CD4-positive, alpha-beta T cell treated with Interleukin-12 subunit alpha and Interleukin-12 subunit beta, for 1 hour (primary cell): Measurements from ENCODE around the gene DMGDH.
"Not testable (repeated sequence)": the region's sequence is repeated elsewhere in the genome, so short reads cannot be mapped to it uniquely, and the experiment has no call there.

Source experiments
- DNase-seq: peaks from one replicate; pipeline ENCODE4 v3.0.0-alpha.2; 2020

Gene DMGDH

DNA sequence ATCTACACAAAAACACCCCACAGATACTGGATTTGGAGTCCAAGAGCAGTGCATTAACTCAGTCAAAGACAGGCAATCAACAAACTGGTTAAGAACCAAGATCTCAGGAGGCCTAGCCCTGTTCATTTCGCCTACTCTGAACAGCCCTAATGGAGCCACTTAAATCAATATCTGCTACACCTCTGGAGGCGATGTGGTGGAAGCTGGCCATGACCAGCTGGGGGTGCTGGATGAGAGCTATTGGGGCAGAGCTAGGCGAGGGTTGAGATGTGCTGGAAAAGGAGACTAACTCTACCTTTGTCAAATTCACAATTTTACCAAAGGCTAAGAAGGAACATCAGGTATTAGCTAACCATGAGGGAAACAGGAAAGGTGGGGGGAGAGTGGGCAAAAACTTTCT, 61.1 kb downstream of the DMGDH start:
- DNase-seq = no peak

DNA sequence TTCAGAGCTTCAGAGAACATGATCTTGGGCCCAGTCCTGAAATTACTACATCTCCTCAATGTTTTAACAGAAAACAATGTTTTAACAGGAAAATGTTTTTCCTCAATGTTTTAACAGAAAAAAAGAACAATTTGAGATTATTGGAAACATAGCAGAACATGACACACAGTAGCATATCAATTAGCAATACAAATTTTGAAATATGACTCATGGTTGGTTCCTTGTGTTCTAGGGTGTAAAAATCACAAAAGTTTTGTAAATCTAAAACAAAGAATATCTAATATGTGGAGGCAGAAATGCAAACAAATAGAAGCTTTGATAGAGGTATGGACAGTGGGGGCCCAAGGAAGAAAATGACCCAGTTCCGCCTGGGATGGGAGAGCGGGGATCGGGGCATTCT, 61.6 kb downstream of the DMGDH start:
- no peak for DNase-seq

DNA sequence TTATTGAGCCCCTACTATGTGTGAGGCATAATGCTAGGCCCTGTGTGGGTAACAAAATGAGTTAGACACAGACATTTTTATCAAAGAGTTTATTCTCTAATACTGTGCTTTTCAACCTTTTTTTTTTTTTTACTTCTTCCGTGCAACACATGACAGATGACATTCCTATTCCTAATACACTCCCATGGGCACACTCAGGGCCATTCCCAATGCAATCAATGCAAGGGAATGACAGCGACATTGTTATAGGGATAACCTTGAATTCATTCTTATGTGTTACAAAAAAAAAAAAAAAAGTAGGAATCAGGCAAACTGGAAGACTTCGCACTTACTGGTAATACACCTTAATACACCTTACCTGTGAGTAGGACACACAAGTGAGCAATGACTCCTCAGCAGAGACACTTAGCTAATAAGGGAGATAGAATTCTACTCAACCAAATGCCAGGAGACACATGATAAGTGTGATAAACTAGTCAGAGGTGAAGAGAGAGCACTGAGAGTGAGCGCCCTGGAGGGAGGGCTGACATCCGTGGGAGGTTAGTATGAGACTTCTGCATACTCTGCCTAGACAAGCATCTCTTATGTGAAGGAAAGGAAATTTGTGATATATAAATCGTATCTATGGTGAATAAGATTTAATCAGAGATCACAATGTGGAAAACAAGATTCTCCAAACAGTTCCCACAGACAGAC, 63.4 kb downstream of the DMGDH start:
- DNase-seq = no peak

DNA sequence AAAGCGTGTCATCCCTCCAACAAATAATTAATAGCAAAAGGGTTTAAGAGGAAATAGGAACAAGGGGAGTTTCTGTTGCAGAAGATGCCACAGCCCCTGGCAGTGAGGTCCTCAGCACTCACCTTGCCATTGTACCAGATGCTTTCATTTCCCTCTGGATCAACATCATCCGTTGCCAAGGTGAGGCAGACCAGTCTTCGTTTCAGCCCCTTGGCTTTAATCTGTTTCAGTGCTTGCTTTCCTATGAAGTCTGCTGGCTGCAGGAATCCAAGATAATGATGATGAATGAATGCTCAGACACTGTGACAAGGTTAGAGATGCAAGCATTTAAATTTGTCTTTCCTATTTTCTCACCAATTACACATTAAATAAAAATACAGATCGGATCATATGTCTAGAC, 64.3 kb downstream of the DMGDH start:
- DNase-seq = no peak

DNA sequence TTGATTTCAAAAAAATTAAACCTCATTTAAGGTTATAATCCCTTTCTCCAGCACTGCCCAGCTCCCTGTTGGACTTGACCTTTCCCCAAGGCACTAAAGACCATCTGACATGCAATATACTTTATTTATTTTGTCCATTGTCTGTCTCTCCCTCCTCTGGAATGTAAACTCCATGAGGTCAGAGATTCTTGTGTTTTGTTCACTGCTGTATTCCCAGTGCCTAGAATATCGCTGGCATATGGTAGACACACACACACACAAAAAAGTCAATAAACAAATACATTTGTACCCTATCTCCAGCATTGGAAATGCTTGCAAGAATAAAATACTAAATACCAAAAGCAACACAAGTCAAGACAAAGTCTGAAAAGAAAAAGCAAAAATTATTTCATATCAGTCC, 67.1 kb downstream of the DMGDH start:
- no peak for DNase-seq

DNA sequence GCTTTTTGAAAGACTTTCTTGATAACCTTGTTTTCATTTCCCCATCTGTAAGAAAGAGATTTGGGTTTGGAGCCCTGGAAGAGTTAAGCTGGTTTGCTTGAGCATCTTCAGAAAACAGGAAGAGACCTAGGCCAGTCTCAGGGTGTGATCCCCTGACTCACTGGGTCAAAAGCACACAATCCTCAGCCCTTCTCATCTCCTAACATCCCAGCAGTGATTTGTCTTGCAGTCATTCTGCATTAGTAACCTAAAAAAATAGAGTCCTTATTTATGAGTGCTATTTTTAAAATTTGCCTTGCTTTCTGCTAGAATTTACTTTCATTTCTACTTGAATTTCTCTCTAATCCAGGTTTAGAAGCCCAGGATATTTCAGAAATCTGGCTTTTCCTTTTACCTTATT, 68.0 kb downstream of the DMGDH start:
- DNase-seq = no peak

DNA sequence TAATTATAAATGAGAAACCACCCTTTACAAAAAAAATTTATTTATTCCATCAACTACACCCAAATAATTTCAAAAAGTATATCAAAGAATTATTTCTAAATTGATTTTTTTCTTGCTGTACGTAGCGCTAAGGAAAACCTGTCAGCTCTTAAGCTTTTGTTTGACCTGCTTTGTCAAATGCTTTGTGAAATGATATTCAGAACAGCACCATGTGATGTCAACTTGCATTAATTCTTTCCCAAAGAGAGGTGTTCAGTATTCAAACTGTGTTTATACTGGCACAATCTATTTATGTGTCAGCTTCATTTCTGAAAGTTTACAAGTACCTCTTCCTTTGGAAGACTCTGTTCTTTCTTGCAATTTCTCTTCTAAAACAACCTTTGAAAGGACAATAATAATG, 72.4 kb downstream of the DMGDH start:
- DNase-seq = no peak

DNA sequence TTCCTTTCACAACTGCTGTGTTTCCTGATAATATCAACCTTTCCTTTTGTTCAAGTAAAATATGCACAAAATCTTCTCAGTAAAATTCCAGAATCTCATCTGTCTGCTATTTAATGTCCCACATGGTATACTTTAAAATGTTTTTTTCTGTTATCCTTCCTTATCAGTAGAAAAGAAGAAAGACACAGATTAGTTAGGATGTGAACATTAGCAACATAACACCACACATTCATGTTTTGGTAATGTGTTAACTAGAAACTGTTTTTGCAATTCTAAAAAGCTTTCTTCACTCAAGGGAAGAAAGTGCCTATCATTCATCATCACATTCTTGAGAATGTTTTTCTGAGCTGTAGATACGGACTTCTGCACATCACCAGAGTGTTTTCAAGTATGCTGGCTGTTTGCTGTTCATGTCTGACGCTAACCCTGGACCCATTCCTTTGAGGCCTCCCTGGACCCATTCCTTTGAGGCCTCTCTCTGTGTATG, 73.9 kb downstream of the DMGDH start:
- no peak for DNase-seq

DNA sequence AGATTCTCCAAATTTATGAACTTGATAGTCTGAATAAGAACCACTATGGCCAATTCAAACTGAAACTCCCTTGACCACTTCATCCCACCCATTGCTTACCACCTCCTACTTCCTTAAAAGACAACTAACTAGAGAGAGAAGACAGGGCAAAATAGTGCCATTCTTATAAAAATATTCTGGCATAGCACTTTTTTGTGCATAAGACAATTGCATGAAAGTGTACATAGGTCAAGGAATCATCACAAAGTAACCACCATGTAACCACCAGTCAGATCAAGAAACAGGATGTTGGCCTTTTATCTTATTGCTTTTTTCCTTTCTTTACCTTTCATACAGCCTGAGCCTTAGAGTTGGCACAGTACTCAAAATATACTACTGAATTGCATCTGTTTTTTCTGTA, 76.3 kb downstream of the DMGDH start:
- DNase-seq = no peak

DNA sequence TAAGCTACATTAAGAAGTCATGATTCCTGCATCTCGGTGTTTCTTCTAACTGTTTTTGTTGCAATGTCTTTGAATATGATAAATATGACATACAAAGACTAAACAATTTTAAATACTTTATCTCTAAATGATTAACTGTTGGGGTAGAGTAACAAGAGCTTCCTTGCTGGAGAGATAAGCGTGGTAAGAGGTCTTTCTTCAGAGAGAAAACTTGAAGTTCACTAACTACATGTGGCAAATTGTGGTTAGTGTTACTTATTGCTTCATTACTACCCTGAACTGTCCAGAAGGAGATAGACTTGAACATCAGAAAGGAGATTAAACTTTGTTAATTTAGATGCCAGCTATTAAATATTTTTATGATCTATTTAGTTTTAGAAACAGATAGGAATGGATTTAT, 77.3 kb downstream of the DMGDH start:
- no peak for DNase-seq

DNA sequence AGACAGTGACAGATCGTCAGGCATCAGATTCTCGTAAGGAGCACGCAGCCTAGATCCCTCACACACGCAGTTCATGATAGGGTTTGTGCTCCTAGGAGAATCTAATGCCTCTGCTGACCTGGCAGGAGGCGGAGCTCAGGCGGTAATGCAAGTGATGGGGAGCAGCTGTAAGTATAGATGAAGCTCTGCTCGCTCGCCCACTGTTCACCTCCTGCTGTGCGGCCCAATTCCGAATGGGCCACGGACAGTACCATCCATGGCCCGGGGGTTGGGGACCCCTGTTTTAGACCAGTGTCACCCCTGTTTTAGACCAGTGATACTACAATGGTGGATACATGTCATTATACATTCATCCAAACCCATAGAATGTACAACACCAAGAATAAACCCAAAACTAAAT, 80.4 kb downstream of the DMGDH start:
- no peak for DNase-seq

DNA sequence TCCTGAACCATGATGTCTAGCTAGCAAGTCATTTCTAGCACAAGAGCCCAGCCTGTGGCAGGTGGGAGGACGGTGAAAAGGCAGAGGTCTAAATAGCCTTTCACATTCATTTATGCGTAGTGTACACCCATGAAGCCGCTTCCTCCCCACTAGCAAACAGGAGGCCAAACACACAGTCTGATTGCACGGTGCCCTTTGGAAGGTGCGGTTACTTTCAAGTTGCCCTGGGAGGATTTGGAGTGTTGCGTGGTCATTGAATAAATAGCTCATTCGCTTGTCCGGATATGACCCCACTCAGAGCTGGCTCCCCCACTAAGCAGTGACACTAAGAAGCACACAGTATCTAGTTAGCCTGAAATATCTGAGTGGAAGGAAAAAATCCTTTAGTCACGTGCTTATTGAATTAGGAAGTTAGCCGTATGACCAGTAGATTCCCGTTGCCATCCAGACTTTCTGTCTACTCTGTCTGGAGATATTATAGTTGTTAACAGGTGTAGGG, 83.7 kb downstream of the DMGDH start:
- DNase-seq = peak; percentile 49

DNA sequence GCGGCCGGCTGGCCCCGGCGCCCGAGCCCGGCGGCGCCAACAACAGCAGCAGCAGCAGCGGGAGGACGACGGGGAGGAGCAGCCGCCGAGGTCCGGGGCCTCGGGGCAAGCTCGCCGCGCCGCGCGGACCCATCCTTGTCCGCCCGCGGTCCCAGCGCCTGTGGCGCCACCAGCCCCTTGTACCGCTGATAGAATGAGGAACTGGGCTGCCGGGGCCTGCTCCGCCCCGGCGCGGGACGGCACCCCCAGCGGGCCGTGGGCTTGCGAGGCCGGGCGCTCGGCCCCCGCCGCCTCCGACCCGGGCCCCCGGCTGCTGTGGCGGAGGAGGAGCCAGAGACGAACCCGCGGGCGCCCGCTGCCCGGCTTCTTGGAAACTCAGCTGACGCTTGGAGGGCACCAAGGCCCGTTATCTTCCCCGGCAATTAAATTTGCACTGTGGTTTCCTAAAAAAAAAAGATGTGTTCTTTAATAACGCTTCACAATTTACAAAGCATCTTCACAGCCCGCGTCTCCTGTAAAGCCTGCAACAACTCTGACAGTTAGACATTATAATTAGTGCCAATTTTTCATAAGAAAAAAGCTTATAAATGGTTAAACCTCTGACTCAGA, 84.3 kb downstream of the DMGDH start, which contains the start of gene ARSB:
Gene ARSB (minus strand): TSS at position 195 of the 609 bp plus-strand sequence. CDS start 62 bp downstream, at position 133.
- peak; percentile 48 for DNase-seq

DNA sequence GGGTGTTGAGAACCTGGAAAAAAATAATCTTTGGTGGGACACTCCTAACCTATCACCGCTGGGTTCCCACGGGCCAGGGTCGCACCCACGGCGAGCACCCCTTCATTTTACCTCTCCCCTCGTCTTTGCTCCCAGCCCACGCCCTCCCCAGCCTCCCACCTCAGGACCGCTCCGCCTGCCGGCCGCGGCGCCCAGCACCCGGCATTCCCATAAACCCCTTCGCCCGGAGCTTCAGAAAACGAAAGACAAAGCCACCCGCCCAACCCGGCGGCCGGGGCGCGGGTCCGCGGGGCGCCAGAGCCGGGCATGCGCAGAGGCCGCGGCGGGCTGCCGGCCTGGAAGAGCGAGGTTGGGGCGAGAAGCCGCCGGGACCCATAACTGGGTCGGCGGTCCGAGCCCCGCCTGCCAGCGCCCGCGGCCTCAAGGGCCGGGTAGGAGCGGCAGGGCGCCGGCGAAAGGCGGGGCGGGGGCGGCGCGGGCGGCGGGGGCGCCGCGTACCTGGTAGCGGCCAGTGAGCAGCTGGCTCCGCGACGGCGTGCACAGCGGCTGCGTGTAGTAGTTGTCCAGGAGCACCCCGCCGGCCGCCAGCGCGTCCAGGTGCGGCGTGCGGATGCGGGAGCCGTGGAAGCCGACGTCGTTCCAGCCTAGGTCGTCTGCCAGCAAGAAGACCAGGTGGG, 84.9 kb downstream of the DMGDH start:
- DNase-seq = peak; percentile 84

DNA sequence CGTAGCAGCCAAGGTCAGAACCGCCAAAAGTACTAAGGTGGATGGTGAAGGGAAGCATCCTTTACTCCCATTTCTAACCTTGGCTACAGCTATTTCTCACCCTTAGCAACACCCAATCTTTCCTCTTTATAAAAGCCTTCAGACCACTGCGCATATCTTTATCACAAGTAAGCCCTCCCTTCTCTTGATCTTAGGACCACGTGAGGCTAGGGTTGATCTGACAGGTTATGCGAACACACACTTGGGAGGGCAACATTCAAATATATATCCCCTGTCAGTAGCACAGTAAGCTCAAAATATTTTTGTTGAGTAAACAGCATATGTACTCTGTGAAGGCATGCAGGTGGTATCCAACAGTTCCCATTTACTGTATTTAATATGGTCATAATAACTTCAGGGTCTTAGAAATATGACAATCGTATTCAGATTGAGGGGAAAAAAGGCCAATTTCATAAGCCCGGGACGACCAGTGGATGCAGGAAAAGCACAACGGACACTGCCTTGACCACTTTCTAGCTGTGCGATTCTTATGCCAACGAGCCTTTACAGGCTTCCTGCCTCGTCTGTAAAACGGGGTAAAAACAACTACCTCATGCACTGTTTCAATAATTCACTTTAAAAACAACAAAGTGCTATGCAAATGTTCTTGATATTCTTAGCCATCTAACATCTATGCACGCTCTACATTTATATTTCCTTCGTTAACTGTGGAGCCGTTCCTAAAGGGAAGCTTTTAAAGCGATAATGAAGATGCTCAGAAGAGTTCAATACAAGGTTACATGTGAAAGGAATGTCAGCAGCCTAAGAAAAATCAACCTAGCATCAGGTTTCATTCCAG, 85.7 kb downstream of the DMGDH start:
- DNase-seq = no peak

DNA sequence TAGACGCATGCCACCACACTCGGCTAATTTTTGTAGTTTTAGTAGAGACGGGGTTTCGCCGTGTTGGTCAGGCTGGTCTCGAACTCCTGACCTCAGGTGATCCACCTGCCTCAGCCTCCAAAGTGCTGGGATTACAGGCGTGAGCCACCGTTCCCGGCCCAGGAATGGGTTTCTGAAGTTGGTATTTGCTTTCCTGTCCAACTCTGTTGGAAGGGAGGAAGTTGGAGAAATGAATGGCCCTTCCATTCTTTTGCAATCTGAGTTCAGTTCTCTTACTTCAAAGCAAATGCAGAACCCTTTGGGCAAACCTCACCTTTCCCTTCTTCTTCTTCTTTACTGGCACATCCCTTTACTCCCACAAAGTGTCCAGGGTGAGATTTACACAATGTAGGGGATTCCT, 86.3 kb downstream of the DMGDH start:
- not testable (repeated sequence) for DNase-seq

DNA sequence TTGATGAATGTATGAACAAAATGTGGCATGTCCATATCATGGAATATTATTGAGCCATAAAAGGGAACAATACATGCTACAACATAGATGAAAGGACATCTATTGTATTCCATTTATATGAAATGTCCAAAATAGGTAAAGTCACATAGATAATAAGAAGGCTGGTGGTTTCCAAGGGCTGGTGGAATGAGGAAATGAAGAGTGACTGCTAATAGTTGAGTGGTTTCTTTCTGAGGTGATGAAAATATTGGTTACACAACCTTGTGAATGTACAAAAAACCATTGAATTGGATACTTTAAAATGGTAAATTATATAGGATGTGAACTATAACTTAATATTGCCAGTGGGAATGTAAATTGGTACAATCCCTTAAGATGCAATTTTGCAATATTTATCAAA, 89.6 kb downstream of the DMGDH start:
- no peak for DNase-seq

DNA sequence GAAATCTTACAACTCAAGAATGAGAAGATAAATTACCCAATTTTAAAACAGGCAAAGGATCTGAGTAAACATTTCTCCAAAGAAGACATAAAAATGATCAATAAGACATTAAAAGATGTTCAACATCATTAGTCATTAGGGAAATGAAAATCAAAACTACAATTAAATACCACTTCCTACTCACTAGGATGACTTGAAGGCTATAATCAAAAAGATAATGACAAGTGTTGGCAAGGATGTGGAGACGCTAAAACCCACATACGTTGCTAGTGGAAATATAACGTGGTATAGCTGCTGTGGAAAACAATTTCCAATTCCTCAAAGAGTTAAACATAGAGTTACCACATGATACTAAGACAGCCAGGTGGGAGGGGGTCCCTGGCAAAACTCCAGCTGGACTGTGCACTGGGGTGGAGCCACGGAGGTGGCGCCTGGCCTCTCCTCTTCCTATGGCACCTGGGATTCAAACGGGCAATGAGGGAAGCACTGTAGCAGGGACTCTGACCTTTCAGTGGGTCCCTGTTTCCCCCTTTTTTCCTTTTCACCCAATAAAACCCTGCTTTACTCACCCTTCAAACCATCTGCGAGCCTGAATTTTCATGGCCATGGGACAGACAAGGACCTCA, 90.2 kb downstream of the DMGDH start:
- DNase-seq = no peak

DNA sequence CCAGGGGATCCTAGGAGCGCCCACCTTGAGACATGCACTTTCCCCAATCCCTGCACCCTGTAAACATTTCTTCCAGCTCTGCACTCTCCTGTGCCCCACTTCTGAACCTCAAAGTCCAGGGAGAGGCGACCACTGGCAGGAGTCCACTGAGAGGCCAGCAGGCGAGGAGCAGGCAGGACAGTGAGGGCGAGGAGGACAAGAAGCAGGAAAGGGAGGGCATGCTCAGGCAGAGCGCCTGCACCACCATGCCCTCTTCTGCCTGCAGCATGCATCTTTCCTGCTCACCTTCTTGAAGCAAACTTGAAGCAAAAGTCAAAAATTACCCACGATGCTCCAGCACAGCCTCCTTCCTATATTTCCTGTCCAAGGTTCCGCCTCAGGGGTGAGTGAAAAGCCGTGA, 94.4 kb downstream of the DMGDH start:
- DNase-seq = no peak

DNA sequence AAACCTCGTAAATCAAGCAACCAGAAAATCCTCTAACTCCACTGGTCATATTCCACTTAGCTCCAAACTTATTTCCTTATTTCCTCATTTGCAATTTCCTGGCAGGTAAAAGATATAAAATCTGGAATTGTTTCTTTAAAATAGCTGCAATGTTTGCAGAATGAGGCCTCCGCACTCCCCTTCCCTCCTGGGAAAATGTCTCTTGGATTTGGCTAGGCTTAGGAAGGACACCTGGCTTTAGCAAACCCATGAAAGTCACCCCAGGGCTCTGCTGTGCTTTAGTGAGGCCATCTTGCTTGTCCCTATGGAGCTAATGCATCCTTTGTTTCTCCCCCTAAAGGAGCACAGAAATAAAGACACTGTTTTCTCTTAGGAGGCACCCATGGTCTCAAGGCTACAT, 94.9 kb downstream of the DMGDH start:
- DNase-seq = no peak

DNA sequence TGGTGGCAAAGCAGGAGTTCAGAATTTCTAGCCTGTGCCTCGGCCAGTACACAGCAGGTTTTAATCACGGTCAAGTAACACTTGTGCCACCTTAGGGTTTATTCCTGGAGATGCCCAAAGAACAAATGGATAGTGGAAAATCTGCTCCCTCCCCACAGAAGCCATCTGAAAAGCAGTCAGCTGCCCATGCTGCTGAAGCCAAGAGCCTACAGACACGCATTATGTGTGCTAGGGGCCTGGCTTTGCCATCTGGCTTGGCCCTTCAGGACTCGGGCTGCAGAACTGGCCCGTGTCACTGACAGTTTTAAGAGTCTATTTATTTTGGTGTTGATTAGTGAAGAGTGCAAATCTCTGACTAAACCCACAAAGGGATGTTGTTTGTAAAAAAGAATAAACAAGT, 95.5 kb downstream of the DMGDH start:
- DNase-seq = no peak

DNA sequence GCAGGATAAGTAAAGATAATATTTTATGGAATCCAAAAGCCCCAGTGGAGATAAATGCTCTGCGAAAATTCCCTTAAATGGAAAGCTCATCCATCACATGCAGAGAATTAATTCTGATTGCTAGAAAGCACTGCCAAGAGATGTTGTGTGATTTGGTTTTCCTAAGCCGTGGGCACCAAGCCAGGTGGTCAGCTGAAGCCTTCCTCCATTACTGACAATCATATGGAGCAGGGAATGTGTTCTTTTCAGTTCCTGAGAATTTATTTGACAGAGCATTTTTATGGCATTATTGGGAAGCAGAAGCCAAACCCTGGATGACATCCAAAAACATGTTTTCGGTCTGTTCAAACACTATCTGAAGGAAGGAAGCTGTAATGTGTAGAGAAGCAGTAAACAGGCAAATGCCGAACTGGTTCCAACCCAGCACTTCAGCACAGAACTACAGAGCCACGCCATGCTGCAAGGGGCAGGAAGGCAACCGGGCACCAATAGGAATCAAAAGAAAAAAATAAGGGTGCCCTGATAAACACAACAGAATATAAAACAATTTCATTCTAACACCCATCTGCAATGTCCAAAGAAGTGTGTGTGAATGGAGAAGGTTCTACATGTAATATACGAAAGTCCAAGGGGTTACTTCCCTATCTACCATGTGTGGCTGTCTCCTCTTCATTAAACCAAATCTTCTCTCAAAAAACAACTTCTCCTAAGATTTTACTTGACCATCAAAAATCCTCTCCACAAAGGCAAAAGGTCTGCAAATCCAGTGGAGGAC, 96.6 kb downstream of the DMGDH start:
- DNase-seq = no peak
